ENCODE results near the gene RBM33.

DNA sequence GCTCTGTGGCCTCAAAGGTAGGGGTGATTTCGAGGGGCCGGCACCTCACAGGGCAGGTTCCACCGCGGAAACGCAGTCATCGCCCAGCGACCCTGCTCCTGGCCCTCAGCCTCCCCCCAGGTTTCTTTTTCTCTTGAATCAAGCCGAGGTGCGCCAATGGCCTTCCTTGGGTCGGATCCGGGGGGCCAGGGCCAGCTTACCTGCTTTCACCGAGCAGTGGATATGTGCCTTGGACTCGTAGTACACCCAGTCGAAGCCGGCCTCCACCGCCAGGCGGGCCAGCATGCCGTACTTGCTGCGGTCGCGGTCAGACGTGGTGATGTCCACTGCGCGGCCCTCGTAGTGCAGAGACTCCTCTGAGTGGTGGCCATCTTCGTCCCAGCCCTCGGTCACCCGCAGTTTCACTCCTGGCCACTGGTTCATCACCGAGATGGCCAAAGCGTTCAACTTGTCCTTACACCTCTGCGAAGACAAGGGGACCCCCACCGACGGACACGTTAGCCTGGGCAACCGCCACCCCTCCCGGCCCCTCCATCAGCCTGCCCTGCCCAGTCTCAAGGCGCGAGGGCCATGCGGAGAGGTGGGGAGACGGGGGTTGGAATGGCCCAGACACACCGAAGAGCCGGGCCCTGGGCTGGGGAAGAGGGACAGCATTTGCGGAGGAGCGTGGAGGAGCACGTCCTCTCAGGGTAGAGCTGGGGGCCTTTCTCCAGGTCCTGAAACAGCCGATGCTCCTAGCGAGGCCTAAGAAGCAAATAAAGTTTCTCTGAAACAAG is 161.8 kb downstream of the RBM33 start:
- TF ChIP-seq, protein P1, sequence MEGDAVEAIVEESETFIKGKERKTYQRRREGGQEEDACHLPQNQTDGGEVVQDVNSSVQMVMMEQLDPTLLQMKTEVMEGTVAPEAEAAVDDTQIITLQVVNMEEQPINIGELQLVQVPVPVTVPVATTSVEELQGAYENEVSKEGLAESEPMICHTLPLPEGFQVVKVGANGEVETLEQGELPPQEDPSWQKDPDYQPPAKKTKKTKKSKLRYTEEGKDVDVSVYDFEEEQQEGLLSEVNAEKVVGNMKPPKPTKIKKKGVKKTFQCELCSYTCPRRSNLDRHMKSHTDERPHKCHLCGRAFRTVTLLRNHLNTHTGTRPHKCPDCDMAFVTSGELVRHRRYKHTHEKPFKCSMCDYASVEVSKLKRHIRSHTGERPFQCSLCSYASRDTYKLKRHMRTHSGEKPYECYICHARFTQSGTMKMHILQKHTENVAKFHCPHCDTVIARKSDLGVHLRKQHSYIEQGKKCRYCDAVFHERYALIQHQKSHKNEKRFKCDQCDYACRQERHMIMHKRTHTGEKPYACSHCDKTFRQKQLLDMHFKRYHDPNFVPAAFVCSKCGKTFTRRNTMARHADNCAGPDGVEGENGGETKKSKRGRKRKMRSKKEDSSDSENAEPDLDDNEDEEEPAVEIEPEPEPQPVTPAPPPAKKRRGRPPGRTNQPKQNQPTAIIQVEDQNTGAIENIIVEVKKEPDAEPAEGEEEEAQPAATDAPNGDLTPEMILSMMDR (IDR thresholded peaks at IDR 0.05 in 2 of 3, conservative IDR thresholded peaks at IDR 0.05 in 1 of 3; ENCODE audit: control insufficient read depth in 2 of 3, extremely low read depth in 1 of 3, insufficient read depth in 1 of 3, low read depth in 3 of 3, low read length in 3 of 3): no peak
- TF ChIP-seq ZBED1 (IDR thresholded peaks at IDR 0.05; ENCODE audit: borderline replicate concordance): no peak
- TF ChIP-seq, protein P2, sequence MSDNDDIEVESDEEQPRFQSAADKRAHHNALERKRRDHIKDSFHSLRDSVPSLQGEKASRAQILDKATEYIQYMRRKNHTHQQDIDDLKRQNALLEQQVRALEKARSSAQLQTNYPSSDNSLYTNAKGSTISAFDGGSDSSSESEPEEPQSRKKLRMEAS (IDR thresholded peaks at IDR 0.05; ENCODE audit: low read depth, low read length): no peak
